NCI-H128 (cell line): ENCODE results near the gene ARHGEF26.

Experiments used
- DNase-seq: peaks from one replicate; lab custom pipeline; 2025; ENCODE audit not compliant: unreplicated experiment; lab: John Stamatoyannopoulos, UW

ARHGEF26 gene

DNA sequence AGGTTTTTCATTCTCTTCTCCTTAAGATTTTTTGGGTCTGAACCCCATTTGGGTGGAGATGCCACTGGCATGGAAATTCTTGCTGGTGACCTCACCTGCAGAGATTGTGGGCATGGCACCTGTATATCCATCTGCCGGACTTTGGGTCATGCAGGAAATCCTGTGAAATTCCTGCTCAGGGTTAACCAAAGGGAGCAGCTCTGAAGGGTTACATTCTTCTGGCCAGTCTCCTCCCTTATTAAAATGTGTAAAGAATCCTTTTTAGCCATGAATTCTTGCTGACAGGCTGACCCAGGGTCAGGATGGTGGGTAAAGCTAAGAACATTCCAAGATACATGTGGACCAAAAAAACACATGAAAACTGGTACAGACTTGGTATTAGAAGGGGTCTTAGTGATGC, 27.4 kb downstream of the ARHGEF26 start:
- DNase-seq: no peak

DNA sequence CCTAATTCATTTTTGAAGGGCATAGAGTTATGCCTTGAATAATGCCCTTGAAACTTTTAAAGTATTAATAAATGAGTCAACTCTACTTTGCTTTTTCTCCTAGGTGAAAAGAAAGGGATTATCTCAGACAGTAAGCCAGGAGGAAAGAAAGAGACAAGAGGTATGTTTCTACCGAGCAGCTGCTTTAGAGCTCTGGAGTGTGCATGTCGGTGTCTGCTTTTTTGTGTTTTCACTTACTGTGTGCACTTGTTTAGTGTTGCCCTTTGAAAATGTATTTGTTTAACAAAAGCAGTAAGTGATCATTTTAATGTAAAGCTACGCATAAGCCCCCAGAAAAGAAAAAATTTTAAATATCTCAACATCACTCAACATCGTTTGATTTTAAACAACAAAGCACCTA, 28.1 kb downstream of the ARHGEF26 start:
- no peak for DNase-seq

DNA sequence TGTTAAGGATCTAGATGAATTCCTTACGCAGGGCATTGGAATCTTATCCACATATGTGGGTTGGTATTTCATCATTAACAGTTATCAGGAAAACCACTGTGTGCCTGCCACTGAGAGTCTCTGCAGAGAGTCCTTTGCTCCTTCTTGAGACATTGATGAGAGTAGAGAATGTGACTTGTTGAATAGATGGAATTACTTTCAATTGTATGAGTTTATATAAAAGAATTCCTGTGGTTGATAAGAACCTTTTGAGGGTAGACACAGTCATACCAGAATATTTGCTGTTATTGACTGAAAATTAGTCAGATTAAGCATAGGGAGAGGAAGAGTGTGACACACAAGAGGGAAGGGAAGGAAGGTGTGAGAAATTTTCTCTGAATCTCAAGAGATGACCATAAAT, 30.8 kb downstream of the ARHGEF26 start:
- no peak for DNase-seq

DNA sequence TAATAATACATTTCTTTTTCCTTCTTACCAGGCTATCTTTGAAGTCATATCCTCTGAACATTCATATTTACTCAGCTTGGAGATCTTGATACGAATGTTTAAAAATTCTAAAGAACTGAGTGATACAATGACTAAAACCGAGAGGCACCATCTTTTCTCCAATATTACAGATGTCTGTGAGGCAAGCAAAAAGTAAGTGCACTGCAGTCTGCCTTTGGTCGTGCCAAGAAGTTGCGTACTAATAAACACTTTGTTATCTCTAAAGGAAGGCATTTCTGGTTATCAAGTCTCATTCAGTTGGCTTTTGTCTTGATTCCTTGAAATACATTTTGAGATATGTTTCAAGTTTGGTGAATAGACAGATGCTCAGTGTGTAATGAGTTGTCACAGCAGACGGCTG, 31.6 kb downstream of the ARHGEF26 start:
- DNase-seq: no peak

DNA sequence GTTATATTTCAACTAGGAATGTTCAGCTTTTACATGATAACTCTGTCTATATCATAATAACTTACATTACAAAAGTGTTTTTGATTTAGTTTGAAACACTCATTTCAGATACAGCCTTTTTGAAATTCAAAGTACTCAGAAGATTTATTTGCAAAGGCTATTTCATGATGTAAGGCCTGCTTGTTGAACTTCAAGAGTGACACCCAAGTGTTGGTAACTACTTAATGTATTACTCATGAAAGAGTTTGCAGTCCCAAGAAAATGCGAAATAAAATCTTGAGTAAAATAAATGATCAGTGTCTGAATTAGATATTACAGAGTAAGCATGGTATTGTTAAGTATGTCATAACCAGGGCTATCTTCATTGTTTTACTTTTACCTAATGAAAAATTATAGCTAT, 35.3 kb downstream of the ARHGEF26 start:
- DNase-seq: no peak

DNA sequence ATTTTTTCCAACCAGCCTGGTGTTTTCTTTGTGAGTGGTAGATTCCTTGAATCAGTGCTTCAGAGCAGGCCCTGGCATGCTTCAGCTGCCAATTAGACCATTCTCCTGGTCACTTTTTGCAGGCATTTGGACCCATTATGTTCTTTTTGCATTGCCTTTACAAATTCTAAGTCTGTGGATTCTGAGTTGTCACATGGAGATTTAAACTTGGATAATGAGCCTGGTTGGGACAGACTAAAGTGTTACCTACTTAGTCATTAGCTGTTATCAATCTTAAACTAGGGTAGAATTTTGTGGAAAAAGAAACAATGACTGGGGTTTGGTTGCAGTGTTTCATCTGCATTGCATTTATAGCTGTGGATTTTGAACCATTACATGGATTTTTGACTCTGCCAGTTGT, 40.6 kb downstream of the ARHGEF26 start:
- no peak for DNase-seq

DNA sequence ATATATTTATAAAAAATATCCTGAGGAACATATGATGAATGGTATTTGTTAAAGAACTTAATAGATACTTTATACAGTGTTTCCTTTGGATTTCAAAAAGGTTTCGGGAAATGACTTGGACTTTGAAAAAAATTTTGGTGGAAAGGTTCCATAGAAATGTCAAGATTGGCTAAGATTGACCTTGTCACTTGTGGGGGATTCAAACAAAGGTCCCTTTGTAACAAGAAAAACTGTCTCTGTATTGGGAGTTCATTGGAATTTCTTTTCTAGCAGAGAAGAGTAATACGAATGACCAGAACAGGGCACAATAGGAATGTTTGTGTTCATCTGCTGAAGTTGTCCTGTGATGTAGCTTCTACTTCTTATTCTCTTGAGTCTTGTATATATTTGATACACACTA, 43.2 kb downstream of the ARHGEF26 start:
- no peak for DNase-seq

DNA sequence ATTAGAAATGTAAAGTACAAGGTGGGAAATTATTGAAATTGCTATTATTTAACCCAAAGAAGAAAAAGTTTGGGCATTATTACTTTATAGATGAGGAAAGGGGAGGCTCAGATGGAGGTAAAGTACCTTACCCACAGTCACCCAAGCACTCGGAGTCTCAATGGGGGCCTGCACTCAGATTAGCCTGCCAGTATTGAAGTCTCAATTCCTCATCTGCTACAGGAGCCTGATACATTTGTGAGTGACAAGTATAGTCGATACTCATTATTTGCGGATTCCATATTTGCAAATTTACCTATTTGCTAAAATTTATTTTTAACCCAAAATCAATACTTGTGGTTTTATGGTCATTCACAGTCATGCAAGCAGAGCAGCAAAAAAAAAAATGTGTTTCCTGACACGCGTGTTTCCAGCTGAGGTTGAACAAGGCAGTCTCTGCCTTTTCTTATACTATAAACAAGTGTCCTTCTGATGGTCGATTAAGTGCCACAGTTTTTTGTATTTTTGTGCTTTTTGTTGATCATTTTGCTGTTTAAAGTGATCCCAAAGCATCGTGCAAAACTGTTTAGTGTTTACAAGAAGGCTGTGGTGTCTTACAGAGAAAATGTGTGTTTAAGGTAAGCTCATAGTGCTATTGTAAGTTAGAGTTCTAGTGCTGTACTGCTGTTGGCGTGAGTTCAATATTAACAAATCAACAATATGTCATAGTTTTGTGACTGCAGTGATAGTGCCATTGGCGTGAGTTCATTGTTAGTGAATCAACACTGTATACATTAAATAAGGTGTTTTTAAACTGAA, 48.0 kb downstream of the ARHGEF26 start:
- no peak for DNase-seq

DNA sequence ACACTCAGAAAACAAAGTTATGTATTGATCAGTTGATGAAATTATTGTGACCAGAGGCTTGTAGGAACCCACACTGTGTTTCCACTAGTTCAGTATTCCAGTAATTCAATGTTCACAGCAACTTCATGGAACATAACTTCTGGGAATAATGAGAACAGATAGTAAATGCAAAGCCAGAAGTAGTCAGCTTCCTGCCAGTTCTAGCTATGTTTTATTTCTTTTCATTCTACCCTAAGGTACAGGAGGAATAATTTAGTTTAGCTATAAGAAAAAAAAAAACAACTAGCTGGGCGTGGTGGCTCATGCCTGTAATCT, 48.6 kb downstream of the ARHGEF26 start:
- DNase-seq: no peak

DNA sequence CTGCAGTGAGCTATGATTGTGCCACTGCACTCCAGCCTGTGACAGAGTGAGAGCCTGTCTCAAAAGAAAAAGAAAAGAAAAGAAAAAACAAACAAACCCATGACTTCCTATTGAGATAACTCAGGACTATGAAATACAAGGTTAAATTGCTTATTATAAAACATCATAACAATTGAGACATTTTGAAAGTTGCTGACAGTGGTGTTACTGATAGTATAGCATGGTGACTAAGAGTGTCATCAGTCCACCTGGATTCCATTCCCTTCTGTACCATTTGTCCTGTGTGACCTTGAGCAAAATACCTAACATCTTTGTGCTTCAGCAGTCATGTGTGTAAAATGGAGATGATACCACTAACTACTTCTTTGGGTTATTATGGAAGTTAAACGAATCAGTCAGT, 49.1 kb downstream of the ARHGEF26 start:
- no peak for DNase-seq

DNA sequence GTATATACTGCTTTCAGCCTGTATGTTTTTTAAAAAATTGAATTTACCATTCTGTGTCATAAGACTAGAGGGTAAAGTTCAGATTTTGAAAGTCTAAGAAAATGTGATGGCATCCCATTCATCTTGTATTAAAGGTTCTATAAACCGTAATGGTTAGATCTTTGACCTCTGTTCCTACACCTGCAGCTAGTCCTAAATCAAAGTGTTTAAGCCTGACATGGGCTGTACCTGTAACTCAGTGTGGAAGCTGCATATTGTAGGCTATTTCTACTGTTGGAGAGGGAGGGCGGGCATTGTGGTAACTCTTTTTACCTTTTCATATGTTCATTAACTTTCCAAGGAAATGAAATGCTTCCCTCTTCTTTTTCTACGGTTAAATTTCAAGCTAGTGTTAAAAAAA, 53.9 kb downstream of the ARHGEF26 start:
- no peak for DNase-seq

DNA sequence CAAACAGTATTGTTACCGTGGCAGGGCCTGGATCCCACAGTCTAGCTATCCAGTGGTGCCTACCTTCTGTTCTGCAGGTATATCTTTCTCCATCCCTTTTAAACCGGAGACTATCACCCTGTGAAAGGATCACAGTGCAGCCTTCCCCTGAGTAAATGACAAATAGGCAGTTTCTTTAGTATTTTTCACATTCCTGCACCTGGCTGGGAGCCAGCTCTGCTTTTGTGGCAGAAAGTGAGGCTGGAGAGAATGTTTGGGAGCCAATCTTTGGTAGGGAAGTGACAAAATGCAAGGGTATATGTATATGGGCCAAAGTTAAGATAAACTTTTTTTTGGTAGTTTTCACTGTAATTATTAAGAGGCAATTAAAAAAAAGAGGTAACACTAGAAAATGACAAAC, 54.8 kb downstream of the ARHGEF26 start:
- DNase-seq: no peak

DNA sequence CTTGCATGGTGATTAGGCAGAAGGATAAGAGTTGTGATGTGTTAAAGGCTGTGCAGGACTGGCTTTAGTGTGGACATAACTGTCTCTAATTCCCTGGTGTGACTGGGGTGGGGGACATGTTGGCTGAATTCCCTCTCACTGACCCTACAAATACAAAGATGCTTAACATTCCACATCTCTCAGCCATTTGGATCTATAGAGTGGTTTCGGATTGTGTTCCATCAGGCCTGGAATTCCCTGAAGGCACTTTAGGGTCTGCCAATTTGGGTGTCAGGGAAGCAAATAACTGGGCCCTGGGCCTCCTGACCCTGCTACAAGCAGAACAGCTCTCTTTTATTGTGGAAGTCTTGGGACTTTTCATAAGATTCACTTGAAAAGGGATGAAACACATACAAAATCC, 56.2 kb downstream of the ARHGEF26 start:
- no peak for DNase-seq

DNA sequence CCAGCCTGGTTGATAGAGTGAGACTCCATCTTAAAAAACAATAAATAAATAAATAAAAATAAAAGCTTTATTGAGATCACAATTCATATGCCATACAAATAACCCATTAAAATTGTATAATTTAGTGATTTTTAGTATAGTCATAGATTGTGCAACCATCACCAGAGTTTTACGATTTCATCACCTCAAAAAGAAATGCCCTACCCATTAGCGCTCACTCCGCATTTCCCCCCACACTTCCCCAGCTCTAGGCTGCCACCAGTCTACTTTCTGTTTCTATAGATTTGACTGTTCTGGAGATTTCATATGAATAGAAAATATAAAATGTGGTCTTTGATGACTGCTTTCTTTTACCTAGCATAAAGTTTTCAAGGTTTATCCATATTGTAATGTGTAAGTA, 57.0 kb downstream of the ARHGEF26 start:
- no peak for DNase-seq

DNA sequence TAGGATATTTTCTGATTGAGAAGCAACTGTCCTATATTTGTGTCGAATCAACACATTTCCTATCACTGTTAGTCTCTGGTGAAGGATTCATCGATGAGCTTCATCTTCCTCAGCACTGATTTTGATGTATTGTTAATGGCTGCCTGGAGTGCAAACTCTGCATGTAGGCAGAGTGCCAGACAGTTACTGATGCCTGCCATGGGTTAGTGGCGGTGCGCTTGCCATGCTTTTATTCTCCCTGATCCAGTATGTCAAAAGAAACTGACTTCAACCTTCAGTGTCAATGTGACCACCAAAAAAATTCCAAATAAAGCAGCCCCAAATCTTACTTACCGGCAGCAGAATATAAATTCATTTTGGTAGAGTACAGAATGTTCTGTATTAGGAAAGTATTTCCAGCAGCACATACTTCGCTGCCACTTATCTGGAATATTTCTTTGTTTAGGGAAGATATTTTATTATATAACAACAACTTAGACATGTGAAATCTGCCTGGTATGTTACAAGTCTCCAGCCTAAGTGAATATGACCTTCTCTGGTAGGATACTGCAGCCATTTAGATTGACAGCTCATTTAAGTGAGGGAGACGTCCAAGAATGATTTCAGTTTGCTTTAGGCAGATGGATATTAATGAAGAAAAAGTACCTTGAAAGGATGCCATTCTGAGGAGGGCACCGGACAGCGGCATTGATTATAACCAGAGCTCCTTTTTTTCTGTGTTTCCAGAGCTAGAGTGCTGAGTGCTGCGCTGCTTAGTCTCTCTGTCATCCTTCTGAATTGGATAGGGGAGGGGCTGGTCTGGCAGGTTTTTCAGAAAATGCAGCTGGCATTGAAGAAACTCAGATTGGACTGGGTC, 59.9 kb downstream of the ARHGEF26 start:
- DNase-seq: no peak

DNA sequence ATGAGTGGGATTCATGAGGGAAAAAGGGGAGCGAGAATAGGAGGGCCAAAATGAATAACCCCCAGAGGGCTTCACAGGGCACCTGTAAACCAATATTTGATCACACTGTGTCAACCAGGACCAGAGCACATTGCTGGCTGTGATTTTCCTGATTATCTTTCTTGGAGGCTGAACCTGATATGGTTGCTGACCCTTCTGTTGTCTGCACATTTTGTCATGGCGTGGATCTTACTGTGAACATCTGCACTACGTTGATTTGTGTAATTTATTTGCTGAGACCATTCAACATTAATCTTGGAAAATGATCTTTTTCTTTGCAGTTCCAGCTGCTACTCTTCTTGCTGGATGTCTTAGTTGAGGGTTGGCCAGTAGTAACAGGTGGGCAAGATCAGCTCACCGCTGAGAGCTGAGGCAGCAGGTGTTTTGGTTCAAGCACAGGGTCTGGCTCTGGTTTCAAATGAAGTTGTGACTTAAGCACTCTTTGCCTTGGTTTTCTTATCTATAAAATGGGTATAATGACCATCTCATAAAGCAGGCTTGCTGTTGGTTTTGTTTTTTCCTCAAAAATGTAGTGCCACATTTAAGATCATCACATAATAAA, 61.2 kb downstream of the ARHGEF26 start:
- DNase-seq: no peak

DNA sequence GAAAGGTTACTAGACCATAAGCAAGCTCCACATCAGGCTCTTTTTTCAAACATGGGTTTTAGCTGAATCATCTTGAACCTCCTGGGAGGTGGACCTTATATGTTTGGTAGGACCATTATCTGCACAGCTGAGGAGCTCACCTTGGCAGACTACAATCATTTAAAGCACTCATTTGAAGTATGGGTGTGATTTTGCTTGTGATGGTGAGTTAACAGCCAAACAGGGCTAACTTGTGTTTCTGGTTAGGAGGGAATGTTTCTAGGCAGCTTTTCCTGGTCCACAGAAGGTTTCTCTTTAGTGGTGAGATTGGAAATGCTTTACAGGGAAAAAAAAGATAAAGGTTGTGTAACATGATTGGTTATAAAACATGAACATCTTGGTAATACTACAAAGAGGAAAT, 61.8 kb downstream of the ARHGEF26 start:
- no peak for DNase-seq

DNA sequence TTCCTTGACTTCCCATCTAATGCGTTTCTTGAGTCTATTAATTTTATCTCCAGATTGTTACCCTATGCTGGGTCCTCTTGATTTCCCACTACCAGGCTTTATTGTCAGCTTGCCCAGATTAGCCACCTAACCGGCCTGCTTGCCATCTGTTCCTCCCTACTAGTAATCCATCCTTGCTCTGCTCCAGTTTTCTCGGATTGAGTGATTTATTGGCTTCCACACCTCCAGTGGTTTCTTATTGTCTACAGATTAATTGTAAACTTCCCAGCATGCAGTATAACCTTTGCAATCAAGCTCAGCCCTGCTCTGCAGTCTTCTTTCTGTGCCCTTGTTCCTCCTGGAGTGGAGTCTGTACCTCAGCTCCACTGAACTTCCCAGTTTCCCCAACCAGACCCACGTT, 63.4 kb downstream of the ARHGEF26 start:
- DNase-seq: no peak

DNA sequence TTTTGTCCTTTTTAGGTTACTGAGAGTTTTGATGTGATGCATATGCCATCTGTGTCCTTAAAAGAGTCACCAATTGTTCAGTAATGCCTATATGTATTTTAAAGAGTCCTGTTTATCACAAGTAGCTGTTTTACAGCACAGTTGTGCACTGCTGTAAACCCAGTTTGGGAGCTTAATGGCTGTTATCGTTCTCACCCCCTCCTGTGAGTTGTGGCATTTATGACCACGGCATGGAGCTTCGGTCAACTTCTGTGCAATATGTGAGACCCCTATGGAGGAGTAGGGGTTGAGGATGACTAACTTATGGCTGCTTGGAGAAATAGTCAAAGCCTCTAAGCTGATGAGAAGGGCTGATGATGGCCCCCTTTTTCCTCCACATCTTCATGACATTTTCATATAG, 67.2 kb downstream of the ARHGEF26 start:
- no peak for DNase-seq

DNA sequence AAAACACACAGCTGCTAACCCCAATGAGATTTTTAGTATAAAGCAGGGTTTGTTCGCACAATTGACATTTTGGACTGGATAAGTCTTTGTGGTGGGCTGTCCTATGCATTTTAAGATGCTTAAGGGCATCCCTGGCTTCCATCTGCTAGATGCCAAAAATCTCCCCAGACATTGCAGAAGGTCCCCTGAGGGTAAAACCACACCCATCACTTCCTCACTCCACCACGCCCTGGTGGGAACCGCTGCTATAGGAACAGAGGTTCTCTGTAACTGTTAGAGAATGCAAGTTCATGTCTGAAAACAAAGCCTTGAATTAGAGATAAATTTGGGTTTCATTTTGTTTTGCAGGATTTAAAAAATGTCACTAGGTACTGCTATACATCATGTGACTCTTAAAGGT, 67.7 kb downstream of the ARHGEF26 start:
- DNase-seq: no peak

DNA sequence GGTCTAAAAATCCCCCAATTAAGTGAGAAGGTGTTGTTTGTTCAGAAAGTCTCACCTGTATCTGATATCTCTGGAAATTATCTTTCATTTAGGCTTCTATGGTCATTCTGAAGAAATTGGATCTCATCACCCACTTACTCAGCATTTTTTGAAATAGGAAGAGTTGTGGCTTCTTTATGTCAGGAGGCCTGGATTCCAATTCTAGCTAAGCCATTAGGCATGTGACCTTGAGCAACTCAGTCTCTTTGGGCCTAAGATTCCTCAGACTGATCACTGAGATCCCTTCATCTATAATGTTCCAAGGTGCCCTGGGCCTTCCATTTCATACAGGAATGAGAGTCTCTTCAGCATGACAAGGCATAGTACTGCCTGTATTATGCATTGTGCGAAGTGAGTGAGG, 70.3 kb downstream of the ARHGEF26 start:
- no peak for DNase-seq

DNA sequence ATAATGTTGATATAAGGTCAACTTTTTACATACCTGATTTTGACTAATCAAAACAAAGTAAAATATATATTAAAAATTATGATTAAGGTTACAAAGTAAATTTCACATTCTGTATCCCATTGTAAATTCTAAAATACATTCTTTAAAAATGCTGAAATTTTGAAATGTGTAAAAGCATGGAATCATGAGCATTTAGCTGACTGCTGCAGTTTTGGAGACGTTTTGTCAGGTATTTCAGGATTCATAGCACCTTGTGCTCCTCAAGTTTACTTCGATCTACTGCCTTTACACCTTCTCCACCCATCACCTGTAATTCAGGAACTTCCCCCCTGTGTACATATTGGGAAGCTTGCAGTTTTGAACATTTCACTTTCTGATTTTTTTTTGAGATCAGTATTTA, 71.0 kb downstream of the ARHGEF26 start:
- DNase-seq: no peak
